Pancreas (tissue), 10 donors: ENCODE measurements around the gene SOD1. TPM values are rescaled to one million over a fixed set of nuclear protein-coding genes. Genes with fewer than 3 reads are reported as not detected.

ENCODE experiments used
- ATAC-seq, 4 donors: fragments of 200-7000 bp; cut with Tn5 transposase; one replicate each; pipeline versions ENCODE4 v1.8.0 to v1.9.1; 2020; ENCODE audit warnings: mild to moderate bottlenecking in 4 of 4, moderate library complexity in 4 of 4
- DNase-seq, 6 donors: peaks; one replicate each; pipeline ENCODE4 v3.0.0-alpha.2; 2020
- FAIRE-seq: peaks from 2 replicates; lab custom pipeline; 2012; peaks lifted over from hg19 to GRCh38; lab: Jason Lieb, UNC
- H3K27ac ChIP-seq, 4 donors: fragments of 200-600 bp; sonication (generic); 1 replicate in 3 of 4; 2 replicates in 1 of 4; pipeline versions ENCODE4 v1.5.0 to v1.8.0; 2020
- H3K27me3 ChIP-seq, 4 donors: fragments of 200-600 bp; one replicate each; pipeline ENCODE4 v1.8.0; 2021
- H3K36me3 ChIP-seq, 3 donors: fragments of 200-600 bp; sonication (generic) in 1 of 3; one replicate each; pipeline versions ENCODE4 v1.5.0 to v1.8.0; 2020 to 2021
- H3K4me1 ChIP-seq, 3 donors: fragments of 200-600 bp; one replicate each; pipeline ENCODE4 v1.8.0; 2021
- H3K4me3 ChIP-seq, 4 donors: fragments of 200-600 bp; sonication (generic) in 2 of 4; one replicate each; pipeline versions ENCODE4 v1.5.0 to v1.8.0; 2020 to 2021
- H3K9me3 ChIP-seq, 4 donors: fragments of 200-600 bp; one replicate each; pipeline ENCODE4 v1.8.0; 2021
- CTCF ChIP-seq, 4 donors: fragments of 200-600 bp; sonication (generic) in 3 of 4; IDR thresholded peaks; one replicate each; pipeline versions ENCODE4 v1.5.0 to v1.8.0; 2021; ENCODE audit warnings: antibody characterized with exemption in 4 of 4
- WGBS, 2 donors: extraction: QIAGEN DNeasy Blood & Tissue Kit; methylation state at CpG; one replicate each; pipeline ENCODE4 v1.1.7; 2013; 5-methylcytosine and 5-hydroxymethylcytosine counted together
- intact Hi-C, 3 donors: fragments of 100-400 bp; cut with DNase I; formaldehyde crosslinking; loops; one replicate each; pipeline versions ENCODE4 v1.11.1 to v1.14.2; 2022
- polyA plus RNA-seq, 2 donors: library from polyadenylated mRNA; stranded (reverse); fragments of 200-250 nt; gene quantifications; one replicate each; pipeline ENCODE4 v1.2.3, GENCODE V29; 2013
- total RNA-seq, 6 donors: library from RNA; stranded (reverse); fragmentation: NEBNext Ultra II Directional in 4 of 6; extraction: Animal tissue kit (Norgen Biotek cat#: 25700) in 4 of 6; gene quantifications; one replicate each; pipeline versions ENCODE4 v1.2.1 to v1.2.4, GENCODE V29; 2021 to 2023
- donor health status: healthy with polysubstance abuse.
- donor health status: DM: no; HTN: no; CAD: no; lungs with moderate emphysema.
- donor health status: DM: no; HTN: no; CAD: no.
- donor health status: control.
- donor health status: control.
- donor health status: Bipolar disorder and iron deficiency.
- donor health status: DM: yes; HTN: yes; CAD: no.
- donor health status: DM: no; HTN: no; CAD: no.
- donor health status: DM: no; HTN: no; CAD: no.
- donor health status: DM: yes; HTN: yes; CAD: no.

The SOD1 gene
- total and polyA plus RNA-seq, 8 donors, result 35.3 to 191 (median 59.7) TPM

GRCh38 chr21:31616216-31616615 is 43.3 kb upstream of the SOD1 start:
- Histone ChIP-seq H3K4me1 (no peaks in the 10 kb centered on the region), H3K36me3 (no peaks in the 10 kb centered on the region), H3K27me3 (no peaks in the 10 kb centered on the region), H3K27ac (no peak overlapping the region), H3K4me3 (no peak overlapping the region), H3K9me3 (no peaks in the 10 kb centered on the region)
- intact Hi-C loops, result no loop called here
- no peak for TF ChIP-seq CTCF (IDR thresholded peaks at IDR 0.05)
- no peak for ATAC-seq
- 67 to 70% methylated on average over 9 of the region's 9 CpGs for WGBS, 2 donors
- DNase-seq, result no peak
- no peak for FAIRE-seq

- no peak overlapping the region for H3K4me3 ChIP-seq
- TF ChIP-seq CTCF (IDR thresholded peaks at IDR 0.05), result no peak
- ATAC-seq, result no peak
- 61 to 73% methylated on average over 2 of the region's 2 CpGs for WGBS, 2 donors
- H3K9me3 ChIP-seq, result no peaks in the 10 kb centered on the region
- DNase-seq, result no peak
- no peak for FAIRE-seq
- no peak overlapping the region for H3K27ac ChIP-seq
- H3K36me3 ChIP-seq, result no peaks in the 10 kb centered on the region
- H3K4me1 ChIP-seq, result no peaks in the 10 kb centered on the region
- intact Hi-C loops, result no loop called here
- no peaks in the 10 kb centered on the region for H3K27me3 ChIP-seq
These were observed 40.6 kb upstream of the SOD1 start for GRCh38 chr21:31618696-31619430.

- Histone ChIP-seq H3K4me3 (no peak overlapping the region), H3K9me3 (no peaks in the 10 kb centered on the region), H3K4me1 (no peaks in the 10 kb centered on the region), H3K27ac (no peak overlapping the region), H3K27me3 (no peaks in the 10 kb centered on the region), H3K36me3 (no peaks in the 10 kb centered on the region)
- WGBS, 2 donors, result 70 to 79% methylated on average over 3 of the region's 3 CpGs
- no peak for TF ChIP-seq CTCF (IDR thresholded peaks at IDR 0.05)
- no peak for DNase-seq
- ATAC-seq, result no peak
- intact Hi-C loops, result no loop called here
- FAIRE-seq, result no peak
These were observed 37.1 kb upstream of the SOD1 start for GRCh38 chr21:31622397-31622796.

- DNase-seq, result no peak
- no peak for FAIRE-seq
- Histone ChIP-seq H3K9me3 (no peaks in the 10 kb centered on the region), H3K27ac (no peak overlapping the region), H3K36me3 (no peaks in the 10 kb centered on the region), H3K4me3 (no peak overlapping the region), H3K27me3 (no peaks in the 10 kb centered on the region), H3K4me1 (no peaks in the 10 kb centered on the region)
- TF ChIP-seq CTCF (IDR thresholded peaks at IDR 0.05), result no peak
- 76 to 88% methylated on average over 6 of the region's 6 CpGs for WGBS, 2 donors
- intact Hi-C loops, result no loop called here
- no peak for ATAC-seq
These were observed 35.8 kb upstream of the SOD1 start for GRCh38 chr21:31623664-31624063.

- no peak overlapping the region for H3K4me3 ChIP-seq
- H3K4me1 ChIP-seq, result no peaks in the 10 kb centered on the region
- H3K9me3 ChIP-seq, result no peaks in the 10 kb centered on the region
- WGBS, 2 donors, result 73% methylated on average over 3 of the region's 3 CpGs
- H3K27ac ChIP-seq, result no peak overlapping the region
- H3K36me3 ChIP-seq, result no peaks in the 10 kb centered on the region
- no peak for TF ChIP-seq CTCF (IDR thresholded peaks at IDR 0.05)
- no peak for DNase-seq
- no peak for FAIRE-seq
- no peak for ATAC-seq
- intact Hi-C loops, result no loop called here
- H3K27me3 ChIP-seq, result no peaks in the 10 kb centered on the region
These were observed 35.3 kb upstream of the SOD1 start for GRCh38 chr21:31624181-31624580.
